Measurements from ENCODE around the gene PLAAT4.
"Not testable (repeated sequence)": the region's sequence is repeated elsewhere in the genome, so short reads cannot be mapped to it uniquely, and the experiment has no call there.

The PLAAT4 gene

GRCh38 chr11:63547061-63547460, 10.5 kb downstream of the PLAAT4 start:
- no peak for DNase-seq

GRCh38 chr11:63548178-63548577, 11.6 kb downstream of the PLAAT4 start:
- DNase-seq, result no peak

- no peak for DNase-seq
Observed at GRCh38 chr11:63549411-63549810, 12.8 kb downstream of the PLAAT4 start.

GRCh38 chr11:63550156-63550700, 13.6 kb downstream of the PLAAT4 start:
- DNase-seq, result not testable (repeated sequence)

- no peak for DNase-seq
Observed at GRCh38 chr11:63551091-63551888, 14.7 kb downstream of the PLAAT4 start.

- no peak for DNase-seq
Observed at GRCh38 chr11:63551889-63552266, 15.3 kb downstream of the PLAAT4 start.

GRCh38 chr11:63552921-63553320, 16.3 kb downstream of the PLAAT4 start:
- no peak for DNase-seq

- no peak for DNase-seq
Observed at GRCh38 chr11:63553759-63554158, 17.2 kb downstream of the PLAAT4 start.

GRCh38 chr11:63554877-63555223, 18.2 kb downstream of the PLAAT4 start:
- DNase-seq, result no peak

- no peak for DNase-seq
Observed at GRCh38 chr11:63556404-63557013, 19.9 kb downstream of the PLAAT4 start.

GRCh38 chr11:63557570-63557969, 21.0 kb downstream of the PLAAT4 start:
- DNase-seq, result no peak

- DNase-seq, result no peak
Observed at GRCh38 chr11:63558459-63559157, 22.0 kb downstream of the PLAAT4 start.

GRCh38 chr11:63560506-63561180, 24.0 kb downstream of the PLAAT4 start:
- no peak for DNase-seq

GRCh38 chr11:63563201-63564055, 26.8 kb downstream of the PLAAT4 start, which contains the start of gene PLAAT2:
Gene PLAAT2 (minus strand): TSS chr11:63563379. CDS start chr11:63563324, 55 bp downstream.
- DNase-seq, result no peak

GRCh38 chr11:63564056-63564774, 27.6 kb downstream of the PLAAT4 start:
- no peak for DNase-seq

GRCh38 chr11:63564784-63565350, 28.3 kb downstream of the PLAAT4 start:
- no peak for DNase-seq

GRCh38 chr11:63567044-63567840, 30.6 kb downstream of the PLAAT4 start:
- DNase-seq, result peak in 1 of 2 donors; percentile 28

- DNase-seq, result no peak
Observed at GRCh38 chr11:63569570-63569969, 33.0 kb downstream of the PLAAT4 start.

GRCh38 chr11:63572026-63572688, 35.5 kb downstream of the PLAAT4 start:
- DNase-seq, result no peak

Data from stimulated activated CD4-positive, alpha-beta T cell treated with anti-CD3 and anti-CD28 coated beads, Interleukin-2, amount 100 ng/mL, for 48 hours (primary cell).